Activated T-cell treated with anti-CD3 and anti-CD28 coated beads, Interleukin-2, amount 50 U/mL, for 1 hour (primary cell): ENCODE results near the gene LZTFL1.

ENCODE experiments used
- DNase-seq: peaks from one replicate; pipeline ENCODE4 v3.0.0-alpha.2; 2020

The LZTFL1 gene

DNA sequence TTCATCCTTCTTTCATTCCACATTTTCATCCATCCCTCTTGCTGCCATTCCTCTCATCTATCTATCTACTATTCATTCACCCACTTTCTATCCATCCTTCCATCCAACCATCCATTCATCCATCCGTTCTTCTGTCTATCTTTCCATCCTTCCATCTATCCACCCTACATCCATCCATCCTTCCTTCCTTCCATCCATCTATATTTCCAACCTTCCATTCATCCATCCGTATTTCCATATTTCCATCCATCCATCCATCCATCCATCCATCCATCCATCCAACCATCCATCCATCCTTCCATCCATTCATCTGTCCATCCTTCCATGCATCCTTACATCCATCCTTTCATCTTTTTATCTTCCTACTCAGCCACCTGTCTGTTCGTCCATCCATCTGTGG is 59.5 kb downstream of the LZTFL1 start:
- DNase-seq = no peak

DNA sequence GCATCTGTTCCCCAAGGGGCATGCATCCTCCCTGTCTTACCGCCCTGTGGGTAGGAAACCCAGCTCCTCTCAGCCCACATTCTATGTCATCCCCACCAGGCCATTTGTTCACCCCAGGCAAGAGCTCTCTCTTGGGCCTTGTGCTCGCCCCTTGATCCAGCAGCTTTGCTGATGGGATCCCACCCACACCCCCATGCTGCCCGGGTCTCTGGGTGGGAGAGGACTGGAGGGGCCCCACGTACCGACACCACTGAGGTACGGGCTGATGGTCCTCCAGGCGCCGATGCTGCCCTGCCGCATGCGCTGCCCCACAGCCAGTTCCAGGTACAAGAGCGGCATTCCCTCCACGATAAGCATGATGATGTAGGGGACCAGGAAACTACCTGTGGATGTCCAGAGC is 60.1 kb downstream of the LZTFL1 start:
- no peak for DNase-seq

DNA sequence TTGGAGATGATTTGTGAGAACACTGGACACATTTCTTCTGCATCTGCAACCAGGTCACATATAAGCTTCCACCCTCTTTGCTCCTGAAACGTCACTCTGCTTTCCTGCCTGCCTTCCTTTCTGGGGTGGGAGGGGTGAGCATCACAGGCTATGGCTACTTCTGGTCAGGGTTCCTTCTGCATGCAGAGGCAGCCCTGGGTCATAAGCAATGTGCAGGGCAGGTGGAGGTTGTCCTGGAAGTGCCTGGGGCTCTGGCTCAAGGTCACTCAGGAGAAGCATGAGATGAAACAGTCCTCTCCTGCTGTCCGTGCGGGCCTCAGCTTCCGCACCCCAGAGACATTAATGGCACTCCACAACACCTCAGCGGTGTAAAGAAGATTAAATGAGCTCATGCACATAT is 60.6 kb downstream of the LZTFL1 start:
- DNase-seq = no peak

DNA sequence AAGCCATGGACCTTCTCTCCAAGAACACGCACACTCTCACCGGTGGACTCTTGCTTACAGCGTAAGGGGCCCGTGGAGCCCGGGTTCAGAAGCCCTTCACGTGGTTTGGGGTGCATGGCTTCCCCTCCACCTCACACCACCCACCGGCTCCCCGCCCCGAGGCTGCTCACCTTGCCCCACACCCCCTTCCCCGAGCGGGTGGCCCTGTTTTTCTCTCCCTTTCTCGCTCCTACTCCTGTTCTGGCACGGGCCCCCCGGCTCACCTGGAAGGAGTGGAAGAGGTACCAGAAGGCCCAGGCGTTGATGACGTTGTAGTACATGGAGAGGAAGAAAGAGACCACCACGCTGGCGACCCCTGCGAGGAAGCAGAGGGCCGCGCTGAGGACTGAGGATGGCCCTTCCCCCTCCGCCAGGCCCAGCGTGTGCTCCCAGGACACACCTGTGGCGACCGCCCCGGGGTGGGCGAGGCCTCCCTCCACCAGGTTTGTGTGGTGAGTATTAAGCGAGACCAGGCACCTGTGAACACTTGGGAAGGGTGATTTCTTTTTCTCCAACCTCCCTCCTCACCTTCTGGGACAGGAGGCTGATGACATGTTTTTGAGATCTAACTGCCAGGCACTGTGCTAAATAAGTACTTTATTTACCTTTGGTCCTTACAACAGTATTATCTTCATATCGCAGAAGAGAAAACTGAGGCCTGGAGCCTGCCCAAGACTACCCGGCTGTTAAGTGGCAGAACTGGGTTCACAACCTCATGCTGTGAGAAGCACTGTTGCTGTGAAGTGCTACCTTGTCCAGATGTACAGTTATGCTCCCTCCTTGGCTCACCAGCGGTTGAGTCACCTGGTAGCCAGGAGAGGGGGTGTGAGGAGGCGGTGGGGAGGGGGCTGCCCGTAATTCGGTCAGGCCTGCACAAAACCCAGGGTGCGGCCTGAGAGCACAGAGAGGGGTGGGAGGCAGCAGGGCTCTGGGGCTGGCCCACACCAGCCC is 61.9 kb downstream of the LZTFL1 start:
- DNase-seq = no peak

DNA sequence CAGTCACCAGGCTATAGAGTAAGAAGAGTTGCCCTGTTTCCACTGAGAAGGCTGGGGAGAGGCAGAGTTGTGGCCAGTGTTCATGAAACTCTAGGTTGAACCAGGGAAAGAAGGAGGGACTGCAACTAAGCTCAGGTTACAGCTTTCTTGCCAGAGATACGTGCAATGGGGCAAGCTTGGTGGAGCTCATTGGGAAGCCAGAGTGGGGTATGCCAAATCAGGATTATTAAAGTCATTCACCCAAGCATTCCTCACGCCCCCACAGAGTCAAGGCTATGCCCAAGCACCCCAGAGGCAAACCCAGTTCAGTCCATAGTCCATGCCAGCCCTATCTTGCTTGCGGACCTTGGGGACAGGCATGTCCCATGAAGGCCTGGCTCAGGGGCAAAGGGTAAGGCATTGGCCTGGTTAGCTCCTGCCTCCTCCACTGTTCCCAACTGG is 63.1 kb downstream of the LZTFL1 start:
- DNase-seq = no peak

DNA sequence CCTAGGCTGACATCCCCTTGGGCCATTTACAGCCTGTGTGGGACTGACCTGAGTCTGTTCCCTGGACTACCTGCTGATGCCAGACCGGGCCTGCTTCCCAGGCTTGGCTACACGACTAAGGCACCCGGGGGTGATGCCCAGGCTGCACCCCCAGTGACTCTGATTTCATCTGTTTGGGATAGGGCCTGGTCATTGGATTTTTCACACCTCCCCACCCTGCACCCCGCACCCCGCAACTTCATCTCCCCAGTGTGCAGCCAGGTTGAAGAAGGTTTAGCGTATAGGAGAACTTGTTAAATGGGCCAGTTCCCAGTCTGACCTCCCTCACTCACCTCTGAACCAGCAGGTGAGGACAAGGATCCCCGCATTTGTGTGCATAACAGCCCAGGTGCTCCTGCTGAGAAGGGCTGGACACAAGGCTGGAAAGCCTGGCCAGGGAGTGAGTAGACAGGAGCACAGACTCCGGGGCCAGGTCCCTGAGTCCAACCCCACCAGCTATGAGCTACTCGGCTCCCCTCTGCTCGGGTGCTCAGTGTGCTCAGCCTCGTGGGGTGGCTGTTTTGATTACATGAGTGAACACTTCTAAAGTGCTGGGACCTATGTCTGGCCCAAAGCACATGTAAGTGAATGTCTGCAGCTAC is 64.1 kb downstream of the LZTFL1 start:
- DNase-seq = no peak

DNA sequence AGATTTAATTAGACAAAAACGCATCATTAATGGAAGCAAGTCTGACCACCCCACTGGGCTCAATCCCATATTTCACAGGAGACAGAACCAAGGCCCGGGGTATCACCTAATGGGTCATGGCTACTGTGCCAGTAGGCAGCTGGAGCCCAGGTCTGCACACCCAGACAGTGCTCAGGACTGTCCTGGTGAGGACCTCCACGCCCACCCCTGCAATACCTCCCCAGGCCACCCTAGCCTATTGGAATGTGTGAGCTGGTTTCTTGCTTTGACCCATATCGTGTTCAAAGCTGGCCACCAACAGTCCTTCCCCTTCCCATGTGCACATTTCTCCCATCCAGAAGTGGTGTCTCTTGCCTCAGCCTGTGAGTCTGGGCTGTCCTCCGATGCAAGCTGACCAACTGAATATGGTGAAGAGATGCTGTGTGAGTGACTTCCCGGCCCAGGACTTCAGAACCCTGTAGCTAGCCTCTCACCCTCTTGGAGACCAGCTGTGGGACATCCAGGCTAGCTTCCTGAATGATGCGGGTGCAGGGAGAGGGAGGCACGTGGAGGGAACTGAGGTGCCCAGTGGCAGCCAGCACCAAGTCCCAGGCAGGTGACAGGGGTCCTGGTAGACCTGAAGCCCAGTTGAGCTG is 64.7 kb downstream of the LZTFL1 start:
- DNase-seq = no peak

DNA sequence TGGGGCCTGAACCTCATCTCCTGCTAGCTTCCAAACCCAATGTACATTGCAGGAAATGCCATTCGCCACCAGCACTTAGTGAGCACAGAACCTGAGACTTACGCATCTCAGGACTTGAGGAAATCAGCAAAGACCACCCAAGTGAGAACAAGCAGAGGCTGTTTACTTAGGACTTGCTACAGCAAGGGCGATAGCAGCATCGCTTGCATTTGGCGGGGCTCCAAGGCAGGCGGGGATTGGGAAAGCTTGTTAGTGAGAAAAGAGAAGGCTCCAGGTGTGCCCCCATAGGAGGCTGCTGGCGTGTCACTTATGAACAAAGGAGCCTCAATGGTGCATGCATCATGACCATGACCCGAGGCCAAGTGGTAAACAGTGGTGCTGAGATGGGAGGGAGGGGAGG is 65.3 kb downstream of the LZTFL1 start:
- no peak for DNase-seq

DNA sequence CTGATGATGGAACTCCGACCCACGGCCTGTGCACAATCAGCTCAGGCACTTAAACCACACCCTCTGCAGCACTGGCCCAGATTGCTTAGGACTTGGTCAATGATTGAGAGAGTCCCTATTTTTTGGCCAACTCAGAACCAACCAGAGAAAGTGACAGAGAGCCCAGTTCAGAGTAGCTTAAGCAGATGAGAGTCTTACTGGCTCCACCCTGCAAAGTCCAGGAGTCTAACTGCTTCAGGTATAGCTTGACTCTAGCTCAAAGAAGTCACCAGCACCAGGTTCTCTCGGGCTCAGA is 65.7 kb downstream of the LZTFL1 start:
- DNase-seq = no peak

DNA sequence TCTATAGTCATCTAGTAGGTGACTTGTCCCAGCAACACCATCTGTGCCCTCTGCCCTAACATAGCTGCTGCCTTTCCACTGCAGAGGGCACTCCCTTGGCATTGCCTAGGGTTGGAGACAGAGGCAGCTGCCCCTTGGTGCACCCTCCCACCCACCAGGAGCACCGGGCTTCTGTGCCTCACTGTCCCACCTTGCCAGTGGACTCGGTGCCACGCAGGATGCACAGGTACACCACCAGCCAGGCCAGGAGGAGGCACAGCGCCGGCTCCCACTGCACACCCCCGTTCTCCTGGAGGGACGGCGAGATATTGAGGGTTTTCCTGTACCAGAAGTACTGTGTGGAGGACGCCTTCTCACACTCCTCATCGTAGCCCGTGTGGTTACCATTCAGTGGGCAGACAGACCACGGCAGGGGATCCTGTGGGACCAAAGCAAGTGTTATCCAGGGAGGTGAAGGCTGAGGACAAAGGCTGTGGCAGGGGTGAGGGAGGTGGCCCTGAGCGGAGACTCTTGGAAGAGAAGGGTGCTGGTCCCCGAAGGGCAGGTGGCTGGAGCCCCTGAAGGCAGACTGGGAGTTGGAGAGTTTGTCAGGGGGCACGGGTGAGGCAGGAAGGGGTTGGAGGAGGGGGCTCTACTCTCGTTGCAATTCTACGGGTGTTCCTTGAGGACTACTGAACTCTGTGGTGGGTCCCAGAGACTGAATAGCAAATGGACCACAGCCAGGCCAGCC is 66.2 kb downstream of the LZTFL1 start:
- no peak for DNase-seq

DNA sequence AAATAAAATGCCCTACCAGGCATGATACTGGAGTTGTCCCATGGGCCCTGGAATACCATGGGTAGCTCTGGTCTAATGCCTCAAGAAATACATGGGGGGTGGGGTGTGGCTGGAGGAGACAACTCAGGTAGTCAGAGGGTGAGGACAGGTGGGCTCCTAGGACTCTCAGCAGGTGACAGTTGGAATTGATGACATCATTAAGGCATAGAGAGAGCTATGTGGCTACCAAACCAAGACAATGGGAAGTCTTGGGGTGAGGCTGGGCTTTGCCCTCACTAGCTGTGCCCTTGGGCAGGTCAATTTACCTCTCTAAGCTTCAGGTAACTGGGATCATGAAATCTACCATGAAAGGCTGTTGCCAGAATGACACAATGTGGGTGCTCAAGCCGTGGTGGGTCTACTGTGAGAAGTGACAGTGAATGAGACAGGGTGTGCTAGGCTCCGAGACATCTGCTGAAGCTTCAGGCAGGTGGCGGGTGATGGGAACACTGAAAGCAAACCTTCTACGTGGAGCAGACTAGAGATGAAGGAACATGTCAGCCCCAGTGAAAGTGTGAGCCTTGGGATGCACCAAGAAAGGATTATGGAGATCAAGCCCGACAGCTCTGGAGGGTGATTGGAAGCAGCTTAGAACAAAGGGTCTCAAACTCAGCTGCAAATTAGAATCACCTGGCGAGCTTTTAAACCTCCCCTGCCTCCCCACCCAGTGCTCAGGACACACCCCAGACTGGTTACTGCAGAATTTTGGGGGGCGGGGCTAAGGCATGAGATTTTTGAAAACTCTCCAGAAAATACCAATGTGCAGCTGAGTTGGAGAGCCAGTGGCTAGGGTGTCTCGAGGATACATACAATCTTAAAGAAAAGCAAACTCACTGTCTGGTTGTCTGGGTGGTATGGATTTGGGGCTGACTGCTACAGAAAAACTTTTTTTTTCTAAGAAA is 67.1 kb downstream of the LZTFL1 start:
- DNase-seq = no peak

DNA sequence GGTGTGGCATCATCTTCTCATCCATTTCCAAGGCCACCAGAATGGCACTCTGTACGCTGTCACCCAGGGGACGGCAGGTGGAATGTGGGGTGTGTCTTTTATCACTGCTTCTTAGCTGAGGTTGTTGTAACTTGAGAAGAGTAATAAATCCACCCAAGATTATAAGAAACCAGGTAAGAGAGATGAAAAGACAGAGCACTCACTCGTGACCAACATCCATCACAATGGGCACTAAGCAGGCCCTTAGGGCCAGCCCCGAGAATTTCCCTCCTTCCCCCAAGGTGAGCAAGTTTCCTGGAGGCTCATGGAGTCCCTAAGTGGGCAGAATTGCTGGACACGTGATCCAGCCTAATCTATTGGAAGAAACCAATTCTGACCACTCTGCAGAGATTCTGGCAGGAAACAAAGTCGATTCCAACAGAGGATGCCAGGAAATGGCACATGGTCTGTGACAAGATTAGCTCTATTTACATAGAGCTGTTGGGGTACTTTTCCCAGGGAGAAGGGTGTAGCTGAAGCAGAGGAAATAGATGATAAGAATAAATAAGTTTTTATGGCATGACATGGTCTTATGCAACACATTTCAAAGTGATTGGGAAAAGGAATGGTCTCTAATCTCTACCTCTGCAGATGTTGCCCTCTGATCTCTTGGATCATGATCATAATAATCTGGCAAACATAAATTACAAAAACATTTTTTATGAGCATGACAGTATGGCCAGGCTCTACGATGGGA is 68.0 kb downstream of the LZTFL1 start:
- no peak for DNase-seq
